Measurements from ENCODE around the gene ZMIZ1. TPM values are rescaled to one million over a fixed set of nuclear protein-coding genes. Genes with fewer than 3 reads are reported as not detected.

The ZMIZ1 gene
- total RNA-seq, 1 experiment from 2014 or later = 20.4 TPM

GRCh38 chr10:79184657-79185056, 115.9 kb downstream of the ZMIZ1 start:
- no peaks in the 10 kb centered on the region for H3K27me3 ChIP-seq (ENCODE audit: control insufficient read depth, insufficient read depth, low read length)
- no peak for DNase-seq
- no peaks in the 10 kb centered on the region for H3K36me3 ChIP-seq (replicated peaks; ENCODE audit: control insufficient read depth, insufficient read depth, low read length)
- H3K4me3 ChIP-seq (ENCODE audit: insufficient read depth, low read depth, low read length) = no peak overlapping the region

- no peak for DNase-seq
- Histone ChIP-seq H3K27me3 (ENCODE audit: control insufficient read depth, insufficient read depth, low read length) (no peaks in the 10 kb centered on the region), H3K36me3 (replicated peaks; ENCODE audit: control insufficient read depth, insufficient read depth, low read length) (no peaks in the 10 kb centered on the region), H3K4me3 (ENCODE audit: insufficient read depth, low read depth, low read length) (no peak overlapping the region)
Measured at GRCh38 chr10:79185067-79185774, 116.5 kb downstream of the ZMIZ1 start.

- no peaks in the 10 kb centered on the region for H3K36me3 ChIP-seq (replicated peaks; ENCODE audit: control insufficient read depth, insufficient read depth, low read length)
- no peak overlapping the region for H3K4me3 ChIP-seq (ENCODE audit: insufficient read depth, low read depth, low read length)
- no peaks in the 10 kb centered on the region for H3K27me3 ChIP-seq (ENCODE audit: control insufficient read depth, insufficient read depth, low read length)
- no peak for DNase-seq
Measured at GRCh38 chr10:79185796-79186374, 117.1 kb downstream of the ZMIZ1 start.

- no peaks in the 10 kb centered on the region for H3K36me3 ChIP-seq (replicated peaks; ENCODE audit: control insufficient read depth, insufficient read depth, low read length)
- no peak overlapping the region for H3K4me3 ChIP-seq (ENCODE audit: insufficient read depth, low read depth, low read length)
- H3K27me3 ChIP-seq (ENCODE audit: control insufficient read depth, insufficient read depth, low read length) = no peaks in the 10 kb centered on the region
- DNase-seq = no peak
Measured at GRCh38 chr10:79186486-79187120, 117.8 kb downstream of the ZMIZ1 start.

GRCh38 chr10:79187121-79187940, 118.6 kb downstream of the ZMIZ1 start:
- H3K27me3 ChIP-seq (ENCODE audit: control insufficient read depth, insufficient read depth, low read length) = no peaks in the 10 kb centered on the region
- H3K36me3 ChIP-seq (replicated peaks; ENCODE audit: control insufficient read depth, insufficient read depth, low read length) = no peaks in the 10 kb centered on the region
- DNase-seq = no peak
- no peak overlapping the region for H3K4me3 ChIP-seq (ENCODE audit: insufficient read depth, low read depth, low read length)

- Histone ChIP-seq H3K4me3 (ENCODE audit: insufficient read depth, low read depth, low read length) (no peak overlapping the region), H3K36me3 (replicated peaks; ENCODE audit: control insufficient read depth, insufficient read depth, low read length) (no peaks in the 10 kb centered on the region)
- no peak for DNase-seq
Measured at GRCh38 chr10:79188154-79188965, 119.6 kb downstream of the ZMIZ1 start.

GRCh38 chr10:79189181-79189580, 120.4 kb downstream of the ZMIZ1 start:
- Histone ChIP-seq H3K27me3 (ENCODE audit: control insufficient read depth, insufficient read depth, low read length) (no peaks in the 10 kb centered on the region), H3K4me3 (ENCODE audit: insufficient read depth, low read depth, low read length) (no peak overlapping the region), H3K36me3 (replicated peaks; ENCODE audit: control insufficient read depth, insufficient read depth, low read length) (no peaks in the 10 kb centered on the region)
- DNase-seq = no peak

More at GRCh38 chr10:79188154-79188965, 119.6 kb downstream of the ZMIZ1 start:
- H3K27me3 ChIP-seq (ENCODE audit: control insufficient read depth, insufficient read depth, low read length) = no peaks in the 10 kb centered on the region

- H3K27me3 ChIP-seq (ENCODE audit: control insufficient read depth, insufficient read depth, low read length) = no peaks in the 10 kb centered on the region
Measured at GRCh38 chr10:79189853-79190435, 121.2 kb downstream of the ZMIZ1 start.

GRCh38 chr10:79190740-79191261, 122.0 kb downstream of the ZMIZ1 start:
- Histone ChIP-seq H3K36me3 (replicated peaks; ENCODE audit: control insufficient read depth, insufficient read depth, low read length) (no peaks in the 10 kb centered on the region), H3K27me3 (ENCODE audit: control insufficient read depth, insufficient read depth, low read length) (no peaks in the 10 kb centered on the region), H3K4me3 (ENCODE audit: insufficient read depth, low read depth, low read length) (no peak overlapping the region)
- DNase-seq = no peak

More at GRCh38 chr10:79189853-79190435, 121.2 kb downstream of the ZMIZ1 start:
- no peaks in the 10 kb centered on the region for H3K36me3 ChIP-seq (replicated peaks; ENCODE audit: control insufficient read depth, insufficient read depth, low read length)
- H3K4me3 ChIP-seq (ENCODE audit: insufficient read depth, low read depth, low read length) = no peak overlapping the region
- DNase-seq = no peak

- no peaks in the 10 kb centered on the region for H3K36me3 ChIP-seq (replicated peaks; ENCODE audit: control insufficient read depth, insufficient read depth, low read length)
- H3K27me3 ChIP-seq (ENCODE audit: control insufficient read depth, insufficient read depth, low read length) = no peaks in the 10 kb centered on the region
Measured at GRCh38 chr10:79191951-79192676, 123.3 kb downstream of the ZMIZ1 start.

GRCh38 chr10:79192677-79193003, 123.9 kb downstream of the ZMIZ1 start:
- Histone ChIP-seq H3K27me3 (ENCODE audit: control insufficient read depth, insufficient read depth, low read length) (no peaks in the 10 kb centered on the region), H3K36me3 (replicated peaks; ENCODE audit: control insufficient read depth, insufficient read depth, low read length) (no peaks in the 10 kb centered on the region), H3K4me3 (ENCODE audit: insufficient read depth, low read depth, low read length) (no peak overlapping the region)
- DNase-seq = no peak

More at GRCh38 chr10:79191951-79192676, 123.3 kb downstream of the ZMIZ1 start:
- no peak for DNase-seq
- H3K4me3 ChIP-seq (ENCODE audit: insufficient read depth, low read depth, low read length) = no peak overlapping the region

- no peak overlapping the region for H3K4me3 ChIP-seq (ENCODE audit: insufficient read depth, low read depth, low read length)
- no peaks in the 10 kb centered on the region for H3K36me3 ChIP-seq (replicated peaks; ENCODE audit: control insufficient read depth, insufficient read depth, low read length)
- DNase-seq = no peak
- H3K27me3 ChIP-seq (ENCODE audit: control insufficient read depth, insufficient read depth, low read length) = no peaks in the 10 kb centered on the region
Measured at GRCh38 chr10:79193694-79194382, 125.1 kb downstream of the ZMIZ1 start.

All from H7 (cell line).